SH-SY5Y (cell line): Measurements from ENCODE around the gene PSME3IP1.

Experiments used
- GATA2 ChIP-seq: IDR thresholded peaks from 2 replicates; pipeline ENCODE4 v1.6.1; 2011; ENCODE audit warnings: mild to moderate bottlenecking, low read depth, low read length
- GATA3 ChIP-seq: IDR thresholded peaks from 2 replicates; pipeline ENCODE4 v1.6.1; 2011; ENCODE audit warnings: low read depth, mild to moderate bottlenecking, low read length, moderate library complexity

GRCh38 chr16:57165938-57166337 lies 19.9 kb downstream of the PSME3IP1 start:
- TF ChIP-seq GATA3 (no peak), GATA2 (no peak)
